Subcutaneous adipose tissue (tissue), 4 donors: Measurements from ENCODE around the gene NUMB. TPM values are rescaled to one million over a fixed set of nuclear protein-coding genes. Genes with fewer than 3 reads are reported as not detected.

Experiments used
- total RNA-seq, 4 donors: library from RNA; depleted of rRNA; stranded (reverse); fragments of >200 nt; gene quantifications; one replicate each; pipeline ENCODE4 v1.1.0, GENCODE V29; 2016
- TF ChIP-seq, protein P1 (sequence below): fragments of 450-650 bp; IDR thresholded peaks from one replicate; pipeline ENCODE4 v1.5.1; 2016; ENCODE audit warnings: low read depth, mild to moderate bottlenecking, control low read depth, antibody characterized with exemption, moderate library complexity

The NUMB gene
- total RNA-seq, 4 donors from 2014 or later = 45.1 to 85.8 (median 61.2) TPM

DNA sequence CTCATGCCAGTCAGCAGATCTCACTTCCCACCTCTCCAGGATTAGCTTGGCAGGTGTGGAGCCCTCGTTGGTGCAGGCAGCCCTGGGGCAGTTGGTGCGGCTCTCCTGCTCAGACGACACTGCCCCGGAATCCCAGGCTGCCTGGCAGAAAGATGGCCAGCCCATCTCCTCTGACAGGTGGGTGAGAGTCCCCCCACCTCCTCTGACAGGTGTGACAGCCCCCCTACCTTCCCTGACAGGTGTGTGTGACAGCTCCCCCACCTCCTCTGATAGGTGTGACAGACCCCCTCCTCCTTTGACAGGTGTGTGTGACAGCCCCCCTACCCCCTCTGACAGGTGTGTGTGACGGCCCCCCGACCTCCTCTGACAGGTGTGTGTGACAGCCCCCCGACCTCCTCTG is 194.7 kb downstream of the NUMB start:
- TF ChIP-seq, protein P1, sequence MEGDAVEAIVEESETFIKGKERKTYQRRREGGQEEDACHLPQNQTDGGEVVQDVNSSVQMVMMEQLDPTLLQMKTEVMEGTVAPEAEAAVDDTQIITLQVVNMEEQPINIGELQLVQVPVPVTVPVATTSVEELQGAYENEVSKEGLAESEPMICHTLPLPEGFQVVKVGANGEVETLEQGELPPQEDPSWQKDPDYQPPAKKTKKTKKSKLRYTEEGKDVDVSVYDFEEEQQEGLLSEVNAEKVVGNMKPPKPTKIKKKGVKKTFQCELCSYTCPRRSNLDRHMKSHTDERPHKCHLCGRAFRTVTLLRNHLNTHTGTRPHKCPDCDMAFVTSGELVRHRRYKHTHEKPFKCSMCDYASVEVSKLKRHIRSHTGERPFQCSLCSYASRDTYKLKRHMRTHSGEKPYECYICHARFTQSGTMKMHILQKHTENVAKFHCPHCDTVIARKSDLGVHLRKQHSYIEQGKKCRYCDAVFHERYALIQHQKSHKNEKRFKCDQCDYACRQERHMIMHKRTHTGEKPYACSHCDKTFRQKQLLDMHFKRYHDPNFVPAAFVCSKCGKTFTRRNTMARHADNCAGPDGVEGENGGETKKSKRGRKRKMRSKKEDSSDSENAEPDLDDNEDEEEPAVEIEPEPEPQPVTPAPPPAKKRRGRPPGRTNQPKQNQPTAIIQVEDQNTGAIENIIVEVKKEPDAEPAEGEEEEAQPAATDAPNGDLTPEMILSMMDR = no peak

DNA sequence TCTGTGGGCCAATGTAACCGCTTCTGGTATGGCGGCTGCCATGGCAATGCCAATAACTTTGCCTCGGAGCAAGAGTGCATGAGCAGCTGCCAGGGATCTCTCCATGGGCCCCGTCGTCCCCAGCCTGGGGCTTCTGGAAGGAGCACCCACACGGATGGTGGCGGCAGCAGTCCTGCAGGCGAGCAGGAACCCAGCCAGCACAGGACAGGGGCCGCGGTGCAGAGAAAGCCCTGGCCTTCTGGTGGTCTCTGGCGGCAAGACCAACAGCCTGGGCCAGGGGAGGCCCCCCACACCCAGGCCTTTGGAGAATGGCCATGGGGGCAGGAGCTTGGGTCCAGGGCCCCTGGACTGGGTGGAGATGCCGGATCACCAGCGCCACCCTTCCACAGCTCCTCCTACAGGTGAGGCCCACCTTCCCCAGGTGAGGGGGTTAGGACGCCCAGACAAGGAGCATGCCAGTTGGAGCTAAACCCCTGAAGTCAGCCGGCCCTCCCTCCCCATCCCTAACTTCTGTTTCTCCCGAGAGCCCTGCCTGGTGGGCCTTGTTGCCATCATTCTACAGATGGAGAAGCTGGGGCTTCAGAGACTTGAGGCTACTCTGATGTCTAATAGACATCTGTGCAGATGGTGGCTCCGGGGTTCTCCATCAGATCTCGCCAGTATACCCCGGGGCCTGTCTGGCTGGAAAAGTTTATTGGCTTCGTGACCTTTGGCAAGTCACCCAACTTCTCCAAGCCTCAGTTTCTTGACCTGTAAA is 195.7 kb downstream of the NUMB start:
- TF ChIP-seq, protein P1 = no peak

DNA sequence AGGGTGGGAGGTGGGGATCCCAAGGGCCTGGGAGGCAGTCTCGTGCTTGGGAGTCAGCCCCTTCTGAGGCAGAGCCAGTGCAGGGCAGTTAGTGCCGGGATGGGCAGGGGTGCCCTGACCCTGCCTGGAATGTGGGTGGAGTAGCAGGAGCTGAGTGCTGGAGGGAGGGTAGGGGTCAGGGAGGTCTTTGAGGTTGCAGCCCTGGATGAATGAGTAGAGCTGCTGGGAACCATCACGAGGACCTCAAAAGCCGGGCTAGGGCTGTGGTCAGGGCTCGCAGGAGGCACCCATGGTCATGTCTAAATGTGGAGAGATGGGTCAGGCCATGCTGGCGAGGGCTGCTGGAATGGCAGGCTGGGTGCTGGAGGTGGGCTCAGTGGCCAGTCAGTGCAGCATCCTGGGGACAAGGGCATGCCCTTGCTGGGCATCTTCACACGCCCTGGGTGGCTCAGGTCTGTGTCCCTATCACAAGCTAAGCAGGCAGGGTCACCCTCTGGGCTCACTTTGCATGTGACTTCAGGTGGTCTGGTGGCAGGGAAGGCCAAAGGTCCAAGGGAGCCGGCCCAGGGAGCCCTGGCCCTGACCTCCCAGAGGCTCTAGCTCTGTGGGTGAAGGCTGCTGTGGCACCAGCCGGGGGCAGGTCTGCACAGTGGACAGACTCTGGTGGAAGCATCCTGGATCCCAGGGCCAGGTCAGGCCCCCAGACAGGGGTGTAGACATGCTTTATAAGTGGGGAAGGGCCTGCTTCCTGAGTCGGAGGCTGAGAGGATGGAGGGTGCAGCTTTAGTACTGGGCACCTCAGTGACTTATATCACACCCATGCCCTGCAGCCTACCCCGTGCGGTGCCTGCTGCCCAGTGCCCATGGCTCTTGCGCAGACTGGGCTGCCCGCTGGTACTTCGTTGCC is 196.6 kb downstream of the NUMB start:
- TF ChIP-seq, protein P1 = no peak

DNA sequence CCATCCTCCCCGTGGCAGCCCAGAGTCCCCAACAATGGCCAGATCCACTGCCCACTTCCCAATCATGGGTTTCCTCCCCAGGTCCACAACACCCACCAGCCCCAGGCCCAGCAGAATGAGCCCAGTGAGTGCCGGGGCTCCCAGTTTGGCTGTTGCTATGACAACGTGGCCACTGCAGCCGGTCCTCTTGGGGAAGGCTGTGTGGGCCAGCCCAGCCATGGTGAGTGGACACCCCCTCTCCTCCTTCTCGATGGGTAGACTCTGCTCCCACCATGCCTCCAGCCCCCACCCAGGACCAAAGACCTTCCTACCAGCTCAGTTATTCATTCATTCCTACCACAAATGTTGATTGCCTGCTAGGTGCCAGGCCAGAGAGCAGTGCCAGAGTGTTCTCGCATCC is 197.3 kb downstream of the NUMB start:
- TF ChIP-seq, protein P1 = no peak

DNA sequence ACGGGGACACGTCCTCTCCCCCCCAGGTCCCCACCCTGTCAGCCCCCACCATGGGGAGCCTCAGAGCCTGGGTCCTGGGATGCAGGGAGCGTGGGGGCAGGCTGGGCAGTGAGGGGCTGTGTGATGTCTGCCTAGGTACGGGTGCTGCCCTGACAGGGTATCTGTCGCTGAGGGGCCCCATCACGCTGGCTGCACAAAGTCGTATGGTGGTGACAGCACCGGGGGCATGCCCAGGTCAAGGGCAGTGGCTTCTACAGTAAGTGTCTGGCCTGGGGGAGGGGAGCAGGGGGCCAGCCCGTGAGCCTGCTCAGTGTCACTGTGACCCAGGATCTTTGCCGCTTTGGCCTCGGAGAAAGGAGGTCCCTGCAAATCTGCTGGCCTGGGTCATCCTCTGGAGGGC is 197.8 kb downstream of the NUMB start:
- TF ChIP-seq, protein P1 = no peak

DNA sequence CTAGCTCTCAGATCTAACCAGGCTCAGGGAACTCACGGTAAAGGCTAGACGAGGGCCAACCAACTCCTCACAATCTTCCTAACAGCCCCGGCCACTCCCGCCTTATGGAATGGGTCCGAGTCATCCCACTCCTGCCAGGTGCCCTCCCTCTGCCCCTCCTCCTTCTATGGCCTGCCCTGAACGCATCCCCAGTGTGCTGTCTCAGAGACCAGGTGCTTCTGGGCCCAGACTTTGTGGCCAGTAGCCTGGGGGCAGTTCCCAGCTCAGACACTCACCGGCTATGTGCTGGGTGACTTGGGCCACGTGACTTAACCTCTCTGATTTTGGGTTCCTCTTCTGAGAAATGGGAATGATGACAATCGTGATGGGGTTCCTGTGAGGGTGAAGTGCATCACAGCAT is 198.5 kb downstream of the NUMB start:
- TF ChIP-seq, protein P1 = no peak

DNA sequence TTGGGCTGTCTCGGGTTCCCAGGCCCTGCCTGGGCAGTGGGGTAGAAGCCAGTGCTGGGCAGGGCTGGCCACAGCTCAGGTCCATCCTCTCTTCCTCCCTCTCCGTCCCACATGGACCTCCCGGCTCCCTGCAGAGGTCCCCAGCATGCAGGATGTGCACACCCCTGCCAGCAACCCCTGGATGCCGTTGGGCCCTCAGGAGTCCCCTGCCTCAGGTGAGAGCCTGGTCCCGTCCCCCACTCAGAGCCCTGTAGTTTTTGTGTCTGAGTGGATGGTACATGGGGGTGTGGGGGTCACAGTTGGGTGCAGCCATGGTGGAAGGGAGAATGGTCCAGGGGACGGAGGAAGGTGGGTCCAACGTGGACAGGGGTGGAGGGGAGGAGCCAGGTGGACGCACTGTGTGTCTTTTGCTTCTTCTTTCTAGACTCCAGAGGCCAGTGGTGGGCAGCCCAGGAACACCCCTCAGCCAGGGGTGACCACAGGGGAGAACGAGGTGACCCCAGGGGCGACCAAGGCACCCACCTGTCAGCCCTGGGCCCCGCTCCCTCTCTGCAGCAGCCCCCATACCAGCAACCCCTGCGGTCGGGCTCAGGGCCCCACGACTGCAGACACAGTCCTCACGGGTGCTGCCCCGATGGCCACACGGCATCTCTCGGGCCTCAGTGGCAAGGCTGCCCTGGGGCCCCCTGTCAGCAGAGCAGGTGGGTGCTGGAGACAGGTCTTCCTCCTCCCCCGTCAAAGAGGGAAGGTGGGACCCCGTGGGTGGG is 199.3 kb downstream of the NUMB start:
- TF ChIP-seq, protein P1 = no peak
